ENCODE data around the gene HMGXB3. TPM values are rescaled to one million over a fixed set of nuclear protein-coding genes. Genes with fewer than 3 reads are reported as not detected.

HMGXB3 gene, protein sequence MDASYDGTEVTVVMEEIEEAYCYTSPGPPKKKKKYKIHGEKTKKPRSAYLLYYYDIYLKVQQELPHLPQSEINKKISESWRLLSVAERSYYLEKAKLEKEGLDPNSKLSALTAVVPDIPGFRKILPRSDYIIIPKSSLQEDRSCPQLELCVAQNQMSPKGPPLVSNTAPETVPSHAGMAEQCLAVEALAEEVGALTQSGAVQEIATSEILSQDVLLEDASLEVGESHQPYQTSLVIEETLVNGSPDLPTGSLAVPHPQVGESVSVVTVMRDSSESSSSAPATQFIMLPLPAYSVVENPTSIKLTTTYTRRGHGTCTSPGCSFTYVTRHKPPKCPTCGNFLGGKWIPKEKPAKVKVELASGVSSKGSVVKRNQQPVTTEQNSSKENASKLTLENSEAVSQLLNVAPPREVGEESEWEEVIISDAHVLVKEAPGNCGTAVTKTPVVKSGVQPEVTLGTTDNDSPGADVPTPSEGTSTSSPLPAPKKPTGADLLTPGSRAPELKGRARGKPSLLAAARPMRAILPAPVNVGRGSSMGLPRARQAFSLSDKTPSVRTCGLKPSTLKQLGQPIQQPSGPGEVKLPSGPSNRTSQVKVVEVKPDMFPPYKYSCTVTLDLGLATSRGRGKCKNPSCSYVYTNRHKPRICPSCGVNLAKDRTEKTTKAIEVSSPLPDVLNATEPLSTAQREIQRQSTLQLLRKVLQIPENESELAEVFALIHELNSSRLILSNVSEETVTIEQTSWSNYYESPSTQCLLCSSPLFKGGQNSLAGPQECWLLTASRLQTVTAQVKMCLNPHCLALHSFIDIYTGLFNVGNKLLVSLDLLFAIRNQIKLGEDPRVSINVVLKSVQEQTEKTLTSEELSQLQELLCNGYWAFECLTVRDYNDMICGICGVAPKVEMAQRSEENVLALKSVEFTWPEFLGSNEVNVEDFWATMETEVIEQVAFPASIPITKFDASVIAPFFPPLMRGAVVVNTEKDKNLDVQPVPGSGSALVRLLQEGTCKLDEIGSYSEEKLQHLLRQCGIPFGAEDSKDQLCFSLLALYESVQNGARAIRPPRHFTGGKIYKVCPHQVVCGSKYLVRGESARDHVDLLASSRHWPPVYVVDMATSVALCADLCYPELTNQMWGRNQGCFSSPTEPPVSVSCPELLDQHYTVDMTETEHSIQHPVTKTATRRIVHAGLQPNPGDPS (N-terminal part only)
- total RNA-seq, result 14.6 TPM
- long read RNA-seq, full-length matches to known transcripts, result 6 of 11 reads
- long read RNA-seq, partial matches to known transcripts, result 4 of 11 reads
- long read RNA-seq, other reads (novel, unspliced or antisense), result 1 of 11 reads

DNA sequence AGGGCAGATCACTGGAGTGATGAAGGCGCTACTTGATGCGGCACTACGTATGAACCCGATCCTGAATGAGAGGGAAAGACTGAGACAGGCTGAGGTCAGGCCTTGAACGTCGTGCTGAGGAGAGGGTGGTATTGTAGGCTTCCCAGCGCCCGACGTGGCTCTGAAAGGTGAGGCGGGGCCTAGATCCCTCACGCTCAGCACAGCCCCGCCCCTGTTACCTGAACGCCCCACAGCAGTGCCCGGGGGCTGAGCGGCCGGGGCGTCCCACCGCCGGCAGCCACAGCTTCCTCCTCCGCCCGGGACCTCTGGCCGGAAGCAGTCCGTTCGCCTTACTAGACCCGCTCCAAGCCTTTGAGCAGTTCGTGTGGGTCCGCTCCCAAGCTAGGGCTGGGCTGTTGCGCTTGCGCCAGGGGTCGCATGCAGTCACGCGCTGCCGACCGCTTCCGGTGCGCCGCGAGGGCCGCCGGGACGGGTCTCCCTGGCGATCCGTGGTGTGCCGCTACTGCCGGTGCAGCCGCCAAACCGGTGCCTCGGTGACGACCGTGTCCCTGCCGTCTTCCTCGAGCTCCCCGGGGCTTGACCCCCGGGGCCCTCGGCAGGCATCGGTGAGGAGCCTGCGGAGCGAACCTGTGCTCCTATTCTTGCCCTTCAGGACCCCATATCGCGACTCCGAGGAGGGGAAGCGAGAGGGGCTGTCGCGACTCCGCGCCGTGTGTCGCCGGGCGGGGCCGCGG is at the start of gene HMGXB3, which contains the start of gene TIGD6:
Gene HMGXB3 (plus strand): TSS at position 484 of the 734 bp plus-strand sequence. CDS start 4,114 bp downstream, outside the sequence.
Gene TIGD6 (minus strand): TSS at position 399 of the 734 bp plus-strand sequence. CDS start 4,306 bp downstream, outside the sequence.
- intact Hi-C loops (cut with DNase I), result no loop called here
- peak; percentile 94 for DNase-seq (ENCODE audit: missing footprints)
- peak; percentile 97 for ATAC-seq

DNA sequence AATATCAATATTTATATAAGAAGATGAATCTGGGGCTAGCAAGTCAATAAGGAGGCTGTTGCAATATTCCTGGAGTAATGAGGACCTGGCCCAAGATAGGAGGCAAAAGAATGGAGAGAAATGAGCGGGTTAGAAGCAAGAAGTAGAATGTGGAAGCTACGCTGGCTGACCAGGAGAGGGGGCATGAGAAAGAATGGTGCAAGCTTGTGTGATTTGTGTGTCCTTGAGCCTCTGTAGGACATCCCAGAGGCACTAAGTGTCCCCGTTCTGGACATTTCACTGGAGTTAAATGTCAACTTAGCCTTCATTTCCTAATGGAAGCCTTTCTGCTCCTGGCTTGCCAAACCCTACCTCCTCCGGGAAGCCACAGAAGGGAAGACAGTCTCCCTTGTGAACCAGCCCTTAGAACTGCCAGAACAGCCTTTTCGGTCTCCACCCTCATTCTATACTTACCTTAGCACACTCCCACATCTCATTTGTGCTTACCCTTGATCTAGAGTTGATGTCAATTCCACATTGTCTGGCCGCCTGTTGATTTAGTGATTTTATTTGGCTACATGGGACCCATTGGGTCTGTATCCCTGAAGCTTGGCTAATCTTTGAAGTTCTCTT is 49.3 kb upstream of the HMGXB3 start:
- no peak for ATAC-seq
- DNase-seq (ENCODE audit: missing footprints), result no peak
- intact Hi-C loops (cut with DNase I), result no loop called here

DNA sequence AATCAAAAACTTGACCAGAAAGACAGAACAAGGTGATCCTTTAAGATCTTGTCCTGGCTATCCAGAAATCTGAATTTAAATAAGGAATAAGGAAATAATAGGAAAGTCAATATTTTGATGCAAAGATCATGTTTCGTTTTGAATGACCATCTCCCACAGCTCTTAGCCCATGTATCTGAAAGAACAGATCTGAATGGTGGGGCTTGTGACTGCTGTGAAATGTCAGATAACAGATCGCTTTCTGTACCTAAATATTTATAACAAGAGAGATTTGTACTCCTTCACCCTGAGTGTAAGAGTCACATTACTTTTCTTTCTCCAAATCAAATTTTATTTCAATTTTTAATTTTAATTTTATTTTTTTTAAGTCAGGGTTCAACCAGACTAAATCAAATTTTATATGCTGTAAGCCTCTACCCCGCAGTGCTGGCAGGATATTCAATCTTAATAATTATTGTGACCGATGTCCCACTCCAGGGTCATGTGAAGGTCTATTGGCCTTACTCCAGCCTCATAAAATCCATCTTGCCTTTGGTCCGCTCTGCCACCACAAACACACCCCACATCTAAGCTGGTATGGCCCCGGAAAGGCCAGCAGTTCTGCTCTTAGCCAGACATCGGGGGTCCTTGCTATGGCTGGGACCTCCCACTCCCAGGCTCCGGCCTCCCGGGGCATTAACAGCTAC is 47.0 kb upstream of the HMGXB3 start:
- DNase-seq (ENCODE audit: missing footprints) (no peak), ATAC-seq (no peak)
- intact Hi-C loops (cut with DNase I), result no loop called here

DNA sequence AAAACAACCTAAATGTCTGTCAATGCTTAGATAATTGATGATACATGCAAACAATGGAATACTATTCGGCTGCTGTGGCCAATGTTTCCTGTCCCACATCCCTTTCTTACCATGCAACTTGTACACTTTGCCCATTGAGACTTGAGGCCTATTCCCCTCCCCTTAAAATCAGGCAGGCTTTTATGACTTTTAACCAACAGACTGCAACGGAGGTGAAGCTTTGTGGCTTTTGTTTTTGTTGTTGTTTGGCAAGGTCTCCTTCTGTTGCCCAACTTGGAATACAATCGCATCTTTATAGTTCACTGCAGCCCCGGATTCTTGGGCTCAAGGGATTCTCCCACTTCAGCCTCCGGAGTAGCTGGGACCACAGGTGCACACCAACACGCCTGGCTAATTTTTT is 45.7 kb upstream of the HMGXB3 start:
- intact Hi-C loops (cut with DNase I), result no loop called here
- DNase-seq (ENCODE audit: missing footprints) (no peak), ATAC-seq (no peak)

DNA sequence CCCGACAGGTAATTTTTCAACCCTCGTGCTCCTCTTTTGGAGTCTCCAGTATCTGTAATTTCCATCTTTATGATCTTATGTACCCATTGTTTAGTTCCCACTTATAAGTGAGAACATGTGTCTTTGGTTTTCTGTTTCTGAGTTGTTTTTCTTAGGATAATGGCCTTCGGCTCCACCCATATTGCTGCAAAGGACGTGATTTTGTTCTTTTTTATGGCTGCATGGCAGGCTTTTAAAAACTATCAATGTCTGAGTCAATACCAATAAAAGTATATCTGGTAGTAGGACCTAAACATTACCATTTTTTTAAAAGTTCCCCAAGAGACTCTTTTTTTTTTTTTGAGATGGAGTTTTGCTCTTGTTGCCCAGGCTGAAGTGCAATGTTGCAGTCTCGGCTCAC is 43.9 kb upstream of the HMGXB3 start:
- intact Hi-C loops (cut with DNase I), result no loop called here
- DNase-seq (ENCODE audit: missing footprints) (no peak), ATAC-seq (no peak)

DNA sequence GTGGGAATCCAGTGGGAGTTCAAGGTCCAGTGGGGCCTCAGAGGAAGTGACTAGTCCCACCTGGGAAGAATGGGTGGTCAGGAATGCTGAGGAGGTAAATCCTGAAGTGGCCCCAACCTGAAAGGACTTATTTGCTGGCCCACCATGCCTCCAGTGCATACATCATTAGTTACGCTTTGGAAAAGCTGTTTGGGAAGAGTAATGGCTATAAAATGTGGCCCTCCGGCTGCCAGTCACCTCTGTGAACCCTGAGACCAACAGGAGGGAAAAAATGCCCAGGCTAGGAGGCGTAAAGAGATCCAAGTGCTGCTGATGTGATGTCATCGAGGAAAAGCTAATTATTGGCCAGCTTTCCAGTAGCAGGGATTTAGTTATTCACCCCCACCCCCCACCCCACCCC is 42.7 kb upstream of the HMGXB3 start:
- ATAC-seq, result no peak
- intact Hi-C loops (cut with DNase I), result no loop called here
- DNase-seq (ENCODE audit: missing footprints), result no peak

DNA sequence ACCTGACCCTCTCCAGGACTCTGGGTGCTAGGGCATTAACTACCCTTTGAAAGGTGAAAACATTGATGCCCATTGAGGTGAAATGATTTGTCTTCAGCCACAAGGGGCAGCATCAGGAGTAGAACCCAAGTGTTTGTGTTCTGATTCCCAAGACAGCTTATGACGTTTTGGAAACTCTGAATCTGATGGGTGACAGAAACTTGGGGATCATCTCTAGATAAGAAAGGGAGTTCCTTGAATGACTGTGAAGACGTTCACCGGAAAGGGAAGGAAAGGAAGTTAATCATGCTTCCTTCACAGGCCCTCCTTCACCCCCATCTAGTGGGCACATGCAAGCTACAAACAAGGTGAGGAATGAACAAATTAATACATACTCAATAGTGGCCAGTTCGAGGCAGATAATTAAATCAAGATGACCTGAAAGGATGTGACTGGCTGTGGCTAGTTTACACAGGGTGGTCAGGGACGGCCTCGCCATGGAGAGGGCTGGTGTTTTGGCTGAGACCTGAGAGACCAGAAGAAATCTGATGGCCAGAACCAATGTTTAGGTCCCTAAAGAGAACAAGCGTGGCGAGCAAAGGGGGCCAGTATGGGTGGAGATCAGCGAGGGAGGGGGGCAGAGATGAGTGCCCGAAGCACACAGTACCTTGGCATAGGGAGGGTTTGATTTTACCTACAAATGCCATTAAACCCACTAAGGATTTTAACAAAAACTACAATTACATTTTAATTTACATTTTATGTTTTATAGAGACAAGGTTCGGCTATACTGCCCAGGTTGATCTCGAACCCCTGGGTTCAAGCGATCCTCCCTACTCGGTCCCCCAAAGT is 40.9 kb upstream of the HMGXB3 start:
- ATAC-seq (no peak), DNase-seq (ENCODE audit: missing footprints) (no peak)
- intact Hi-C loops (cut with DNase I), result loop anchor here (2.0 to 10.0 kb wide), 4 partner anchors 107 to 321 kb away; partner anchors contain the start of gene PPARGC1B

DNA sequence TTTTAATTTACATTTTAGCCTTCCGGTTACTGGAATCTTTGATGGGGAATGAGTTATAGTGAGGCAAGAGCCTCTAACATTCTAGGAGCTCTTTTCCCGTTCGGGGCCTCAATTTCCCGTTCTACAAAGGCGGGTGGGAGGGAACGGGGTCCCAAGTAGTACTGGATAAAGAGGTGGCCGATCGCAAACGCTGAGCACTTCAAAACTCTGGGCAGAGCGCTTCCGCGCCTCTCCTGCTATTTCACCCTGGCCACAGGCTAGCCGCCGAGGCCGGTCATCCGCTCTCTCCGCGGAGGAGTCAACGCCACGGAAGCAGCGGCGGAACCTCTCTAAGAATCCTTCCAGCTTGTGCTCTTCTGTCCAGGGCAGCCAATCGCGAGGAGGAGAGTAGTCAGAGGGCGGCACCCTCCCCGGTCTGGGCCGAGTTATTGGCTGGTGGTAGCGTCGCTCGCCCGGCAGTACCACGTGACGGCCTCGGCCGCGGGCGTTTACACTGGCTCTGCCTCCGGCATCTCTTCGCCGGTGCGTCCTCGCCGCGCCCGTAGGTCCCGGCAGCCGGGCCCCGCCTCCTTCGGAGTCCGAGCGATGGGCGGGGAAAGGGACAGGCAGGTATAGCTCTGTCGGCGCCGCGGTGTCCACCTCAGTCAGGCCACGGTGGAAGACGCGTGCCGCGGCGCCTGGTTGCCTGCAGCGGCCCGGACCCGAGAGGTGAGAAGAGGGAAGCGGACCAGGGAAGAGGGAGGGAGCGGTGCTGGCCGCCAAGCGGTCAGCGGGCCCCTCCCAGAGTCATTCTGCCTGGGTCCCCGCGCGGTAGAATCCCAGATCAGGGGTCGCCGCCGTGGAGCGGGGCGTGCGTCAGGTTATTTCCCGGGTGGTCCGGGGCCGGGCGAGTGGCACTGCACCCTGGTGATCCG is 40.0 kb upstream of the HMGXB3 start, which contains the start of gene SLC26A2:
Gene SLC26A2 (plus strand): TSS at position 487 of the 914 bp plus-strand sequence. CDS start 16,895 bp downstream, outside the sequence.
- peak; percentile 100 for ATAC-seq
- intact Hi-C loops (cut with DNase I), result loop anchor here (2.0 to 10.0 kb wide), 4 partner anchors 108 to 322 kb away; partner anchors contain the start of gene PPARGC1B
- DNase-seq (ENCODE audit: missing footprints), result peak; percentile 98

DNA sequence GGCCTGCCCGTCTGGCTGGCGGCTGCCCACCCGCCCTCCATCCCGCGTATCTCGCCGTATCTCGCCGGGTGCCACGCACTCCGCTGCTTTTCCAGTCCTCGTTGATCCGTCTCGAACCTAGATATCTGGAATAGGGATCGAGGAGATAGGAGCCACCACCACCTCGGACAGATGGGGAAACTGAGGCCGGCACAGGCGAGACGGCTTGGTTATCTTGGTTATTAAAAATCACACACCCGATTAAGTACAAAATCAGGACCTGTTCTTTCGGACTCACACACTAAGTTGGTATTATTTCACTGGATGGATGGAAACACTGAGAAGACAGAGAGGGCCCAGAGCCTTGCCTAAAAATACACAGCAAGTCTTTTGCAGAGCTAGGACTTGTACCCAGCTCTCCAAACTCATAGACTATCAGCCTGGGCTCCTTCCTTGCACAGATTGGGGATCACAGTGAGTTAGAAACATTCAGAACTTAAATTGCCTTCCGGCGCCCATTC is 39.3 kb upstream of the HMGXB3 start:
- no peak for ATAC-seq
- DNase-seq (ENCODE audit: missing footprints), result no peak
- intact Hi-C loops (cut with DNase I), result loop anchor here (2.0 to 10.0 kb wide), 4 partner anchors 109 to 322 kb away; partner anchors contain the start of gene PPARGC1B

DNA sequence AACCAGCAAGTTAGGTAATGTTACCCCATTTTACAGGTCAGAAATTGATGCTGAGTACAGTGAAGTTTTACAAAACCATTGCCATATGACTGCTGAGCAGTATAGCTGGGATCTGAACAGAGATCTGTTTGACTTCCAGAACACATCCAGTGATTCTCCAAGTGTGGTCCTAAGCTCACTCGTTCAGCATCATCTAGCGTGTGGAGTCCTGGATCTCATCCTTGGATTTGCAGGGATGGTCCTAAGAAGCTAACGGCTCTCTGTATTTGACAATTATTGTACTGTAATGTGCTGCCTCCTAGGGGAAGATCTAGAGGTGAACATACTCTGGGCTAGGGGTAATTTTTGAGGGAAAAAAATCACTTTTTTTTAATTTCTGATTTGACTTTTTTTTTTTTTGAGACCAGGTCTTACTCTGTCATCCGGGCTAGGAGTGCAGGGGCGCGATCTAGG is 38.6 kb upstream of the HMGXB3 start:
- ATAC-seq (no peak), DNase-seq (ENCODE audit: missing footprints) (no peak)
- intact Hi-C loops (cut with DNase I), result loop anchor here (2.0 to 10.0 kb wide), 4 partner anchors 110 to 323 kb away; partner anchors contain the start of gene PPARGC1B

DNA sequence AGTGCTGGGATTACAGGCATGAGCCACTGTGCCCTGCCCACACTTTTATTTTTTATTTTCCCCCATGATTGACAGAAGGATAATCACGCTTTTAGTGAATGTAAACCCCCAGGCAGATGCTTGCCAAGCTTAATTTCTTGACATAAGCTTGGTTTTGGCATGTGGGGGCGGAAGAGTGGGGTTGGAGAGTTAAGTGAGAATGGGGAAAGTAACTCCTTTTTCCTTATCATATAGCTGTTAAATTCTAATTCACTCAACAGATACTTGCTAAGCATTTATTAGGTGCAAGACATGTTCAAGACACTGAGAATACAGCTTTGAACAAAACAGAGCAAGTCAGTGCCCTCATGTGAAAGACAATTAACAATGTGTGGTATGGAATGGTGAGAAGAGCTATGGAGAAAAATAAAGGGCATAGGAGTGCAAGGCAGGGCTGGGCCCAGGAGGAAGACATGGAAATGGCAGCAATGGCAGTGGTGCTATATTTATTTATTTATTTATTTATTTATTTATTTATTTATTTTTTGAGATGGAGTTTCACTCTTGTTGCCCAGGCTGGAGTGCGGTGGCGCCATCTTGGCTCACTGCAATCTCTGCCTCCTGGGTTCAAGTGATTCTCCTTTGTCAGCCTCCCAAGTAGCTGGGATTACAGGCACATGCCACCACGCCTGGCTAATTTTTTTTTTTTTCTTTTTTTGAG is 37.8 kb upstream of the HMGXB3 start:
- ATAC-seq (no peak), DNase-seq (ENCODE audit: missing footprints) (no peak)
- intact Hi-C loops (cut with DNase I), result loop anchor here (5.0 to 10.0 kb wide), 3 partner anchors 110 to 228 kb away; partner anchors contain the start of gene PPARGC1B

DNA sequence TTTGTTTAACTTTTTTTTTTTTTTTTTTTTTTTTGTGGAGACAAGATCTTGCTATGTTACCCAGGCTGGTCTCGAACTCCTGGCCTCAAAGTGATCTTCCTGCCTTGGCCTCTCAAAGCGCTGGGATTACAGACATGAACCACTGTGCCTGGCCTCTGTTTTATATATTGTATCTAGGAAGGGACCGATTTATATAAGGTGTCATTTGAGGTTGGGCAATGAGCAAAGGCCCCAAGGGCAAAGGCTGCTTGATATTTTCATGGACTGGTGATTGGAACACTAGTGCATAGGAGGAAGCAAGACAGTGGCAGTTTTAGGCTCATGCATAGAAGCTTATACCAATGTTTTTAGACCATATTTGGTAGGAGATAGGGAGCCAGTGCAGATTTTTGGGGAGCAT is 36.8 kb upstream of the HMGXB3 start:
- DNase-seq (ENCODE audit: missing footprints) (no peak), ATAC-seq (no peak)
- intact Hi-C loops (cut with DNase I), result loop anchor here (5.0 to 10.0 kb wide), 3 partner anchors 111 to 229 kb away; partner anchors contain the start of gene PPARGC1B

DNA sequence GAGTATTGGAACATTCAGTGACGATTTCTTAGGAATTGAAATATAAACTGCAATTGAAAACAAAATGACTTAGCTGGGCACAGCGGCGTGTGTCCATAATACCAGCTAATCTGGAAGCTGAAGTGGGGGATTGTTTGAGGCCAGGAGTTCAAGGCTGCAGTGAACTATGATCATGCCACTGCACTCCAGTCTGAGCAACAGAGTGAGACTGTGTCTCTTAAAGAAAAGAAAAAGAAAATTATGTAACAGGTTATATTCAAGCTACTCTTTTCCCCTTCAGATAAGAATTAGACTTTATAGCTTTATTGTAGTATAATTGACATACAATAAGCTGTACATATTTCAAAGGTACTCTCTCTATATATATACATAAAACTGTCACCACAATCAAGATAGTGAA is 33.6 kb upstream of the HMGXB3 start:
- intact Hi-C loops (cut with DNase I), result loop anchor here (10.0 kb wide), 1 partner anchor 232 kb away; the partner anchor contains the start of gene PPARGC1B

More for the DNA sequence above, 33.6 kb upstream of the HMGXB3 start:
- DNase-seq (ENCODE audit: missing footprints) (no peak), ATAC-seq (no peak)

All from Right ventricle myocardium inferior (tissue), 1 donor.